Endodermal cell (in vitro differentiated cells): Measurements from ENCODE around the gene PLPP3. TPM values are rescaled to one million over a fixed set of nuclear protein-coding genes. Genes with fewer than 3 reads are reported as not detected.
A peak's percentile ranks its signal among the peaks of the same experiment; 100 is the strongest.

Experiments used
- DNase-seq: peaks from one replicate; pipeline ENCODE4 v3.0.0-alpha.2; 2017
- H3K27ac ChIP-seq: 2 replicates; pipeline ENCODE4 v1.5.1; 2013; ENCODE audit warnings: mild to moderate bottlenecking, low read depth, low read length, moderate library complexity
- H3K27me3 ChIP-seq: 2 replicates; pipeline ENCODE4 v1.6.1; 2013; ENCODE audit warnings: mild to moderate bottlenecking, low read length, moderate library complexity; ENCODE audit not compliant: insufficient read depth, control insufficient read depth, poor library complexity, severe bottlenecking
- H3K36me3 ChIP-seq: 2 replicates; pipeline ENCODE4 v1.7.0; 2013; ENCODE audit warnings: mild to moderate bottlenecking, low read length, moderate library complexity; ENCODE audit not compliant: control insufficient read depth, insufficient read depth
- H3K4me1 ChIP-seq: one replicate; pipeline ENCODE4 v1.7.0; 2013; ENCODE audit warnings: low read length; ENCODE audit not compliant: control insufficient read depth, insufficient read depth
- H3K4me3 ChIP-seq: 2 replicates; pipeline ENCODE4 v1.5.1; 2013; ENCODE audit warnings: mild to moderate bottlenecking, low read length, moderate library complexity
- H3K9ac ChIP-seq: 2 replicates; pipeline ENCODE4 v1.6.1; 2013; ENCODE audit warnings: mild to moderate bottlenecking, low read length, moderate library complexity; ENCODE audit not compliant: poor library complexity, severe bottlenecking; ENCODE audit errors: extremely low read depth
- H3K9me3 ChIP-seq: 2 replicates; pipeline ENCODE4 v1.6.1; 2013; ENCODE audit warnings: mild to moderate bottlenecking, low read length, moderate library complexity; ENCODE audit not compliant: control insufficient read depth
- H3K27ac Mint-ChIP-seq: 2 replicates; pipeline ENCODE4 v1.8.0; 2020; ENCODE audit warnings: mixed read lengths
- H3K27me3 Mint-ChIP-seq: 2 replicates; pipeline ENCODE4 v1.8.0; 2021; ENCODE audit warnings: mild to moderate bottlenecking, mixed read lengths; ENCODE audit not compliant: insufficient read depth
- H3K36me3 Mint-ChIP-seq: 2 replicates; pipeline ENCODE4 v1.8.0; 2020; ENCODE audit warnings: low read depth, mixed read lengths
- H3K4me1 Mint-ChIP-seq: 2 replicates; pipeline ENCODE4 v1.8.0; 2020; ENCODE audit warnings: mixed read lengths
- H3K4me3 Mint-ChIP-seq: 2 replicates; pipeline ENCODE4 v1.8.0; 2020; ENCODE audit warnings: mild to moderate bottlenecking, moderate library complexity, mixed read lengths
- H3K9me3 Mint-ChIP-seq: 2 replicates; pipeline ENCODE4 v1.8.0; 2020; ENCODE audit warnings: mild to moderate bottlenecking, mixed read lengths
- WGBS, 2 experiments: methylation state at CpG; one replicate each; pipeline versions ENCODE4 v1.1.5 to v1.1.7; 2013; ENCODE audit warnings: missing lambda C conversion rate in 2 of 2, mixed read lengths in 1 of 2; ENCODE audit not compliant: insufficient coverage in 1 of 2, insufficient read length in 1 of 2; 5-methylcytosine and 5-hydroxymethylcytosine counted together
- total RNA-seq, 2 donors: library from RNA; stranded (reverse); fragmentation: NEBNext Ultra II Directional in 1 of 2; extraction: Animal tissue kit (Norgen Biotek cat#: 25700) in 1 of 2; gene quantifications; 2 replicates in 1 of 2; 3 replicates in 1 of 2; pipeline ENCODE4 v1.2.1, GENCODE V29; 2021
- TF ChIP-seq, protein P1 (sequence below): fragments of 200-600 bp; sonication (generic); conservative IDR thresholded peaks from 2 replicates; pipeline ENCODE4 v1.5.0; 2021; ENCODE audit warnings: antibody characterized with exemption, mild to moderate bottlenecking

Gene PLPP3
- total RNA-seq, 2 donors from 2014 or later, result 39.2 to 55.2 TPM

DNA sequence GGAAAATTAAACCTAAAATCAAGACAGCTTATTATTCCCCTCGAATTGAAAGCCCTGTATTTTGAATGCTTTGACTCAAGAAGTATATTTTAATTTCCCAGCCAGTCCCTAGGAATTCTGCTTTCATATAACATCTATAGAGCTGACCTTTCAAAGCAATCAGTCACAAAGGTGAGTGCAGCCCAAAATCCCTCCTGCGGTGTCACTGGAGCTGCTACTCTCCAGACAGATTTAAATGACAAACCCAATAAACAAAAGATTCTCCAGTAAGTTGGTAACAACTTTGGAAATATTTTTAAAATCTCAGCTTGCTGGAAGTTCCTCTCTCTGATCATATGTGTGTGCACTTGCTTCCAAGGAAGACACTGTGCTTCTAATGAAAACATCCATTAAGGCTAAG, 14.7 kb downstream of the PLPP3 start:
- DNase-seq, result peak; percentile 56
- peaks cover 21% of the 10 kb centered on the region for H3K36me3 Mint-ChIP-seq
- Histone ChIP-seq H3K27me3 (no peaks in the 10 kb centered on the region), H3K27ac (peak overlapping the region; percentile 79), H3K9me3 (no peaks in the 10 kb centered on the region), H3K9ac (no peak overlapping the region), H3K4me3 (no peak overlapping the region), H3K36me3 (no peaks in the 10 kb centered on the region), H3K4me1 (peaks cover 18% of the 10 kb centered on the region)
- H3K4me1 Mint-ChIP-seq, result peaks cover 62% of the 10 kb centered on the region
- no peaks in the 10 kb centered on the region for H3K9me3 Mint-ChIP-seq
- peak overlapping the region; percentile 41 for H3K27ac Mint-ChIP-seq
- whole genome bisulfite sequencing, 2 experiments, result 28 to 43% methylated on average over 2 of the region's 2 CpGs
- no peak overlapping the region for H3K4me3 Mint-ChIP-seq
- TF ChIP-seq, protein P1, sequence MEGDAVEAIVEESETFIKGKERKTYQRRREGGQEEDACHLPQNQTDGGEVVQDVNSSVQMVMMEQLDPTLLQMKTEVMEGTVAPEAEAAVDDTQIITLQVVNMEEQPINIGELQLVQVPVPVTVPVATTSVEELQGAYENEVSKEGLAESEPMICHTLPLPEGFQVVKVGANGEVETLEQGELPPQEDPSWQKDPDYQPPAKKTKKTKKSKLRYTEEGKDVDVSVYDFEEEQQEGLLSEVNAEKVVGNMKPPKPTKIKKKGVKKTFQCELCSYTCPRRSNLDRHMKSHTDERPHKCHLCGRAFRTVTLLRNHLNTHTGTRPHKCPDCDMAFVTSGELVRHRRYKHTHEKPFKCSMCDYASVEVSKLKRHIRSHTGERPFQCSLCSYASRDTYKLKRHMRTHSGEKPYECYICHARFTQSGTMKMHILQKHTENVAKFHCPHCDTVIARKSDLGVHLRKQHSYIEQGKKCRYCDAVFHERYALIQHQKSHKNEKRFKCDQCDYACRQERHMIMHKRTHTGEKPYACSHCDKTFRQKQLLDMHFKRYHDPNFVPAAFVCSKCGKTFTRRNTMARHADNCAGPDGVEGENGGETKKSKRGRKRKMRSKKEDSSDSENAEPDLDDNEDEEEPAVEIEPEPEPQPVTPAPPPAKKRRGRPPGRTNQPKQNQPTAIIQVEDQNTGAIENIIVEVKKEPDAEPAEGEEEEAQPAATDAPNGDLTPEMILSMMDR, result no peak
- no peaks in the 10 kb centered on the region for H3K27me3 Mint-ChIP-seq

DNA sequence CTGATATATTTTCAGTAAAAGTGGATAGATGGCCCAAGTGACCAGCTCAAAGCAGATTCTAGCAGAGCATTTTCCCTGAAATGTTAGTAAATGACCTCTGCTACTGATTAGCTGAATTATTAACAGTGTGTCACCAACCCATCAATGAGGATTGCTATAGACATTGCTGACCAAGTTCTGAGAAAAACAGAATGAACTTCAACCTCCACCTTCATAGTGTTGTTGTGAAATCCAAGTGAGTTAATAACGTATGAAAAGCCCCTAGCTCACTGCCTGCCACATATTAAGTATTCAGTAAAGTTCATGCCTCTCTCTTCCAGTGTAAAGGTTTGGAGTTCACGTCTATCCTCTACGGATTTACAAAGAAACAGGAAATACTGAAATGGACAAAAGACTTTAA, 15.8 kb downstream of the PLPP3 start:
- H3K27ac Mint-ChIP-seq, result peak overlapping the region; percentile 31
- Histone ChIP-seq H3K9ac (no peak overlapping the region), H3K4me1 (peaks cover 18% of the 10 kb centered on the region), H3K27ac (peak overlapping the region; percentile 52), H3K4me3 (no peak overlapping the region), H3K9me3 (no peaks in the 10 kb centered on the region), H3K36me3 (no peaks in the 10 kb centered on the region), H3K27me3 (no peaks in the 10 kb centered on the region)
- H3K27me3 Mint-ChIP-seq, result no peaks in the 10 kb centered on the region
- DNase-seq, result no peak
- H3K36me3 Mint-ChIP-seq, result peaks cover 23% of the 10 kb centered on the region
- H3K9me3 Mint-ChIP-seq, result no peaks in the 10 kb centered on the region
- whole genome bisulfite sequencing, 2 experiments, result 79 to 85% methylated on average over 3 of the region's 3 CpGs
- peaks cover 58% of the 10 kb centered on the region for H3K4me1 Mint-ChIP-seq
- H3K4me3 Mint-ChIP-seq, result no peak overlapping the region
- TF ChIP-seq, protein P1, result no peak

DNA sequence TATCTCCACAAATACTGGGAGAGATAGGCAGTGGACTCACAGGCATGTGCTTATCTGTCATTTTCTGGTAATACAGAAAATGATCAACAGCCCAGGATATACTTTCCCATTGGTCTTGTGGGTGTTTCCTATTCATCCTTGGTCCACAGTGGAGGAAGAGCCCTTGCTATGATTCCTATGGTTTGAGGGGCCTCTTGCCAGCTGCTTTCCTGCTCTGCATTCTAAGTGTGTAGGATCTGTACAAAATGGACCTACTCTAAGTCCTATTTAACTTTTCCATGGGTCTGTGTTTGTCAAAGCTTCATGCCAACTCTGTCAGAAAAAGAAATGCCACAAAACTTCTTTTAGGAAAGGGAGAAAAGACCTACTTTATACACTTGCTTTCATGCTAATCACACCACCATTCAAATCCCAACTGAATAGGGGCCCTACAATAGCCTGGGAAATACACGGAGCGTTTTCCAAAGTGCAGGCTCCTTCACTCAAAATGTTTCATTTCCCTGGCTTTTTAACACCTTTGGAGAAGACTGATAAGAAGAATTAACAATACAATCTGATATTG, 16.4 kb downstream of the PLPP3 start:
- TF ChIP-seq, protein P1, result no peak
- no peaks in the 10 kb centered on the region for H3K36me3 ChIP-seq
- no peaks in the 10 kb centered on the region for H3K27me3 ChIP-seq
- peak overlapping the region; percentile 52 for H3K27ac ChIP-seq
- H3K4me1 ChIP-seq, result peaks cover 18% of the 10 kb centered on the region
- no peak for DNase-seq
- H3K9ac ChIP-seq, result no peak overlapping the region
- Mint-ChIP-seq H3K27me3 (no peaks in the 10 kb centered on the region), H3K9me3 (no peaks in the 10 kb centered on the region), H3K27ac (no peak overlapping the region), H3K36me3 (peaks cover 21% of the 10 kb centered on the region), H3K4me1 (peaks cover 57% of the 10 kb centered on the region), H3K4me3 (no peak overlapping the region)
- no peak overlapping the region for H3K4me3 ChIP-seq
- H3K9me3 ChIP-seq, result no peaks in the 10 kb centered on the region
- WGBS, 2 experiments, result 20 to 32% methylated on average over 2 of the region's 2 CpGs
